H1 (cell line): ENCODE data around the gene OR8I2.

Experiments used
- ATF2 ChIP-seq: IDR thresholded peaks from 2 replicates; pipeline ENCODE4 v1.6.1; 2012; ENCODE audit warnings: low read length, inconsistent platforms
- CEBPB ChIP-seq: IDR thresholded peaks from 2 replicates; pipeline ENCODE4 v1.6.1; 2012; ENCODE audit warnings: low read depth, low read length
- CTCF ChIP-seq, 3 experiments: IDR thresholded peaks; 1 replicate in 2 of 3; 2 replicates in 1 of 3; pipeline versions ENCODE4 v1.5.1 to v1.6.1; 2011; ENCODE audit warnings: low read length in 3 of 3, mild to moderate bottlenecking in 3 of 3, inconsistent platforms in 2 of 3, low read depth in 1 of 3, moderate library complexity in 1 of 3; ENCODE audit not compliant: insufficient read depth in 1 of 3; ENCODE audit errors: control extremely low read depth in 1 of 3
- GABPA ChIP-seq: IDR thresholded peaks from 2 replicates; pipeline ENCODE4 v1.6.1; 2011; ENCODE audit warnings: mild to moderate bottlenecking, low read length, moderate library complexity, borderline replicate concordance; ENCODE audit not compliant: insufficient read depth
- MAFK ChIP-seq: IDR thresholded peaks from 2 replicates; pipeline ENCODE4 v1.6.1; 2012; ENCODE audit warnings: low read depth, mild to moderate bottlenecking, improper control_type of control experiment, low read length
- MAX ChIP-seq: IDR thresholded peaks from 2 replicates; pipeline ENCODE4 v1.6.1; 2012; ENCODE audit warnings: inconsistent platforms
- NRF1 ChIP-seq: IDR thresholded peaks from 2 replicates; pipeline ENCODE4 v1.6.1; 2011; ENCODE audit warnings: mild to moderate bottlenecking, low read depth, low read length, improper control_type of control experiment
- POLR2A ChIP-seq, 2 experiments: IDR thresholded peaks; 1 replicate in 1 of 2; 2 replicates in 1 of 2; pipeline ENCODE4 v1.6.1; 2011; ENCODE audit warnings: low read depth in 2 of 2, low read length in 2 of 2, mild to moderate bottlenecking in 2 of 2; ENCODE audit errors: control extremely low read depth in 1 of 2
- POLR2AphosphoS5 ChIP-seq: IDR thresholded peaks from 2 replicates; pipeline ENCODE4 v1.6.1; 2011; ENCODE audit warnings: low read depth, low read length
- RFX5 ChIP-seq: IDR thresholded peaks from 2 replicates; pipeline ENCODE4 v1.6.1; 2011; ENCODE audit warnings: low read depth, low read length, improper control_type of control experiment, borderline replicate concordance
- SRF ChIP-seq: IDR thresholded peaks from 2 replicates; pipeline ENCODE4 v1.6.1; 2011; ENCODE audit warnings: mild to moderate bottlenecking, low read depth, low read length, moderate library complexity
- TEAD4 ChIP-seq: IDR thresholded peaks from 2 replicates; pipeline ENCODE4 v1.6.1; 2012; ENCODE audit warnings: low read depth, low read length, inconsistent platforms, mixed read lengths

- TF ChIP-seq TEAD4: no peak
- no peak for TF ChIP-seq MAX
- no peak for TF ChIP-seq POLR2AphosphoS5
- no peak for TF ChIP-seq CTCF (IDR thresholded peaks at IDR 0.05; ENCODE audit: control extremely low read depth in 1 of 3, insufficient read depth in 1 of 3, low read depth in 1 of 3, low read length in 3 of 3)
- no peak for TF ChIP-seq ATF2
- TF ChIP-seq NRF1: no peak
- no peak for TF ChIP-seq RFX5
- TF ChIP-seq MAFK: no peak
- no peak for TF ChIP-seq POLR2A (IDR thresholded peaks at IDR 0.05; ENCODE audit: control extremely low read depth in 1 of 2, low read depth in 2 of 2, low read length in 2 of 2)
- TF ChIP-seq CEBPB: no peak
- TF ChIP-seq GABPA: no peak
- TF ChIP-seq SRF: no peak
These were observed 10.2 kb downstream of the OR8I2 start, which contains the start of gene OR8H2 for GRCh38 chr11:56103210-56103737.
